Heart right ventricle (tissue), 16 donors: Measurements from ENCODE around the gene LHX6. TPM values are rescaled to one million over a fixed set of nuclear protein-coding genes. Genes with fewer than 3 reads are reported as not detected.

Experiments
- ATAC-seq, 8 donors: fragments of 200-7000 bp; cut with Tn5 transposase; one replicate each; pipeline ENCODE4 v1.9.1; 2020; ENCODE audit warnings: mild to moderate bottlenecking in 8 of 8, moderate library complexity in 8 of 8, moderate number of reproducible peaks in 1 of 8
- DNase-seq, 2 donors: peaks; one replicate each; pipeline ENCODE4 v3.0.0-alpha.2; 2020
- H3K27ac ChIP-seq, 10 donors: fragments of 200-600 bp; sonication (generic) in 2 of 10; one replicate each; pipeline versions ENCODE4 v1.5.0 to v1.8.0; 2020 to 2022; ENCODE audit warnings: mild to moderate bottlenecking in 3 of 10
- H3K27me3 ChIP-seq, 7 donors: fragments of 200-600 bp; one replicate each; pipeline ENCODE4 v1.8.0; 2021 to 2022; ENCODE audit warnings: mild to moderate bottlenecking in 2 of 7
- H3K36me3 ChIP-seq, 9 donors: fragments of 200-600 bp; sonication (generic) in 1 of 9; one replicate each; pipeline versions ENCODE4 v1.5.0 to v1.8.0; 2020 to 2022; ENCODE audit warnings: mild to moderate bottlenecking in 2 of 9
- H3K4me1 ChIP-seq, 9 donors: fragments of 200-600 bp; sonication (generic) in 1 of 9; one replicate each; pipeline versions ENCODE4 v1.5.0 to v1.8.0; 2020 to 2022; ENCODE audit warnings: mild to moderate bottlenecking in 4 of 9
- H3K4me3 ChIP-seq, 10 donors: fragments of 200-600 bp; sonication (generic) in 2 of 10; one replicate each; pipeline versions ENCODE4 v1.5.0 to v1.8.0; 2020 to 2022; ENCODE audit warnings: mild to moderate bottlenecking in 7 of 10, moderate library complexity in 2 of 10
- H3K9me3 ChIP-seq, 11 donors: fragments of 200-600 bp in 10 of 11; sonication (generic) in 2 of 11; one replicate each; pipeline versions ENCODE4 v1.5.0 to v1.8.0; 2013 to 2022; ENCODE audit warnings: mild to moderate bottlenecking in 2 of 11, control low read depth in 1 of 11, moderate library complexity in 1 of 11
- WGBS, 2 donors: extraction: QIAGEN DNeasy Blood & Tissue Kit; methylation state at CpG; one replicate each; pipeline ENCODE4 v1.1.7; 2013; ENCODE audit warnings: inconsistent platforms in 1 of 2; 5-methylcytosine and 5-hydroxymethylcytosine counted together
- intact Hi-C, 10 donors: fragments of 100-400 bp; cut with DNase I; formaldehyde crosslinking; loops; one replicate each; pipeline versions ENCODE4 v1.11.1 to v1.14.2; 2022
- polyA plus RNA-seq, 2 donors: library from polyadenylated mRNA; stranded (reverse); fragments of 200-250 nt; gene quantifications; one replicate each; pipeline ENCODE4 v1.2.3, GENCODE V29; 2013
- total RNA-seq, 10 donors: library from RNA; stranded (reverse); fragmentation: NEBNext Ultra II Directional in 3 of 10; extraction: Animal tissue kit (Norgen Biotek cat#: 25700) in 3 of 10; gene quantifications; one replicate each; pipeline versions ENCODE4 v1.2.1 to v1.2.4, GENCODE V29; 2021 to 2023
- TF ChIP-seq, protein P1 (sequence below), 9 donors: fragments of 200-600 bp; sonication (generic) in 2 of 9; IDR thresholded peaks; one replicate each; pipeline versions ENCODE4 v1.5.0 to v1.8.0; 2021 to 2022; ENCODE audit warnings: antibody characterized with exemption in 9 of 9, mild to moderate bottlenecking in 5 of 9, moderate library complexity in 1 of 9
- donor health status: Arrhythmogenic right ventricular cardiomyopathy.
- donor health status: ischemic (EF 13 %, LVEDD 7.1; RV severe dilation, severe dysfunction).
- donor health status: healthy with polysubstance abuse.
- donor health status: DM: no; HTN: yes; CAD: no.
- donor health status: DM: no; HTN: no; CAD: no.
- donor health status: ischemic (EF 25% LVEDD 6.9; RV normal size, moderate dysfunction).
- donor health status: ischemic (EF 25% LVEDD 5.7; RV mildly dilated, moderate dysfunction).
- donor health status: healthy.
- donor health status: DM: yes; HTN: yes; CAD: no.
- donor health status: Ischemic cardiomyopathy.
- donor health status: ischemic (EF 35%, LVEDD 5.7; RV mildly dilated, moderate dysfunction).
- donor health status: nonischemic (EF 11% LVEDD 7.7; RV severe dilation, severe dysfunction).
- donor health status: DM: yes; HTN: yes; CAD: no.
- donor health status: PGD.
- donor health status: ischemic (EF 29% LVEDD 5.4; RV normal size, mild dysfunction).
- donor health status: nonischemic (EF 23%, LVEDD 6.1; RV moderate dilation, normal function).

The LHX6 gene
- total and polyA plus RNA-seq, 12 donors, result 1.9 to 9.4 (median 5.9) TPM

DNA sequence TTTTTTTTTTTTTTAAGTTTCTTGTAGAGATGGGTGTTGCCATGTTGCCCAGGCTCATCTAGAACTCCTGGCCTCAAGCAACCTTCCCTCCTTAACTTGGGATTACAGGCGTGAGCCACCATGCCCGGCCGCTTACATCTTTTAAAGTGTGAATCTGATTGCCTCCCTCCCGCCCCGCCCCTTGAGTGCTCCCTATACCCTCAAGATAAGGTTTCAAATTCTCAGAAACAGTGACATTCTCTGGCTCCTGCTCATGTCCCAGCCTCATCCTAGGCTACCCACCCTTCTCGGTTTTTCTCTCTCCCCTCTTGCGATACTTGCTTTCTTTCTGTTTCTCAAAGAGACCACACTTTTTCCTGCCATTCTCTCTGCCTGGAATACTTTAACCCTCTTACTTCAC, 56.6 kb downstream of the LHX6 start:
- 76 to 83% methylated on average over 7 of the region's 7 CpGs for WGBS, 2 donors
- intact Hi-C loops, result no loop called here
- no peaks in the 10 kb centered on the region for H3K9me3 ChIP-seq
- peaks cover 0 to 7% (median 0%) of the 10 kb centered on the region in 9 donors for H3K4me1 ChIP-seq
- DNase-seq (no peak), ATAC-seq (no peak)
- H3K27me3 ChIP-seq, result peaks cover 0 to 32% (median 11%) of the 10 kb centered on the region in 7 donors
- TF ChIP-seq, protein P1, sequence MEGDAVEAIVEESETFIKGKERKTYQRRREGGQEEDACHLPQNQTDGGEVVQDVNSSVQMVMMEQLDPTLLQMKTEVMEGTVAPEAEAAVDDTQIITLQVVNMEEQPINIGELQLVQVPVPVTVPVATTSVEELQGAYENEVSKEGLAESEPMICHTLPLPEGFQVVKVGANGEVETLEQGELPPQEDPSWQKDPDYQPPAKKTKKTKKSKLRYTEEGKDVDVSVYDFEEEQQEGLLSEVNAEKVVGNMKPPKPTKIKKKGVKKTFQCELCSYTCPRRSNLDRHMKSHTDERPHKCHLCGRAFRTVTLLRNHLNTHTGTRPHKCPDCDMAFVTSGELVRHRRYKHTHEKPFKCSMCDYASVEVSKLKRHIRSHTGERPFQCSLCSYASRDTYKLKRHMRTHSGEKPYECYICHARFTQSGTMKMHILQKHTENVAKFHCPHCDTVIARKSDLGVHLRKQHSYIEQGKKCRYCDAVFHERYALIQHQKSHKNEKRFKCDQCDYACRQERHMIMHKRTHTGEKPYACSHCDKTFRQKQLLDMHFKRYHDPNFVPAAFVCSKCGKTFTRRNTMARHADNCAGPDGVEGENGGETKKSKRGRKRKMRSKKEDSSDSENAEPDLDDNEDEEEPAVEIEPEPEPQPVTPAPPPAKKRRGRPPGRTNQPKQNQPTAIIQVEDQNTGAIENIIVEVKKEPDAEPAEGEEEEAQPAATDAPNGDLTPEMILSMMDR (IDR thresholded peaks at IDR 0.05), result no peak
- no peak overlapping the region for H3K27ac ChIP-seq
- H3K4me3 ChIP-seq, result no peak overlapping the region
- H3K36me3 ChIP-seq, result no peaks in the 10 kb centered on the region

DNA sequence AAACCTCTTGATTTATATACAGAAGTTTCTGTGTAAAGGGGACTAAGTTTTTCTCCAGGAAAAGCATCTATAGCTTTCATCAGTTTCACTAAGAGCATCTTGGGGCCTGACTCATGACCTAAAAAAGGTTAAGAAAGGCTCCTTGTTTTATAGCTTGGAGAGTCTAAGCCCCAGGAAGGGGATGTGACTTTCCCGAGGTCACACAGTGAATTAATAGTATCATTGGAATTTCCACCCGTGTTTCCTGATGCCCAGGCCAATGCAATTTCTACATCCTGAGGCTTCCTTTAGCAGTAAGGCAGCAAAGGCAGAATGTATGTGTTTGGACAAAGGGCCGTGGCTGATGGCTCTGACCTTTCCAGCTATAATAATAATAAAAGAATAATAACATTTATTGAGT, 60.4 kb downstream of the LHX6 start:
- peaks cover 0 to 7% (median 0%) of the 10 kb centered on the region in 9 donors for H3K4me1 ChIP-seq
- intact Hi-C loops, result no loop called here
- H3K9me3 ChIP-seq, result no peaks in the 10 kb centered on the region
- no peak overlapping the region for H3K4me3 ChIP-seq
- no peaks in the 10 kb centered on the region for H3K36me3 ChIP-seq
- H3K27ac ChIP-seq, result peak overlapping the region in 3 of 10 donors; percentile 1 to 58 (median 18)
- DNase-seq, result no peak
- WGBS, 2 donors, result 52 to 66% methylated on average over 3 of the region's 3 CpGs
- TF ChIP-seq, protein P1 (IDR thresholded peaks at IDR 0.05), result no peak
- peaks cover 0 to 11% (median 3%) of the 10 kb centered on the region in 7 donors for H3K27me3 ChIP-seq
- ATAC-seq, result peak in 3 of 8 donors; percentile 42 to 60 (median 57)

DNA sequence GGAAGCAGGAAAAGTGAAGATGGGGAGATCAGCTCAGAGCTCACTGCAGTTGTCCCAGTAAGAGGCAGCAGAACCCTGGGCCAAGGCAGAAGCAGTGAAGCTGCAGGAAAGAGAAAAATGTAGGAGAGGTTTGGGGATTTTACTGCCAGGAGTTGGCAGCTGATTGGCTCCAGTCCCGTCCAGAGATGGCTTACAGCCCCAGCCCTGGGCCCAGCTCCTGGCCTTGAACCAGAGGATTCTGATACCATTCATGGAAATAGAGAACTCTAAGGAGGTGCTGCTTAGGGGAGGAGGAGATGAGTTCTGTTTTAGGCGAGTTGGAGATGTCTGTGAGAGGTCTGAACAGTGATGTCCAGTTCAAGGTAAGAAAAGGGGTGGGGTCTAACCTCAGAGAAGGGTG, 64.5 kb downstream of the LHX6 start:
- Histone ChIP-seq H3K27me3 (no peaks in the 10 kb centered on the region), H3K4me1 (peaks cover 0 to 12% (median 2%) of the 10 kb centered on the region in 9 donors), H3K4me3 (no peak overlapping the region), H3K27ac (no peak overlapping the region), H3K9me3 (peaks cover 0 to 11% (median 5%) of the 10 kb centered on the region in 11 donors), H3K36me3 (no peaks in the 10 kb centered on the region)
- ATAC-seq (no peak), DNase-seq (no peak)
- 33 to 34% methylated on average over 2 of the region's 2 CpGs for WGBS, 2 donors
- intact Hi-C loops, result no loop called here
- TF ChIP-seq, protein P1 (IDR thresholded peaks at IDR 0.05), result no peak

DNA sequence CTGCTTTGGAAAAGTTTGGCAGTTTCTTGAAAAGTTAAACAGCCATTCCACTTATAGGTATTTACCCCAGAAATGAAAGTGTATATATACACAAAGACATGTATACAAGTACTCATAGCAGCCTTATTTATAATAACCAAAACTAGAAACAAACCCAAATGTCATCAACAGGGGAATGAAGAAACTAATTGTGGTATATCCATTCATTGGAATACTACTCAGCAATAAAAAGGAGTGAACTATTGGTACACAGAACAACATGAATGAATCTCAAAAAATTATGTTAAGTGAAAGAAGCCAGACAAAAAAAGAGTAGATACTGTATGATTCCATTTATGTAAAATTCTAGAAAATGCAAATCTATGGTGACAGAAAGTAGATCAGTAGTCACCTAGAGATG, 66.3 kb downstream of the LHX6 start:
- H3K27me3 ChIP-seq, result no peaks in the 10 kb centered on the region
- TF ChIP-seq, protein P1 (IDR thresholded peaks at IDR 0.05), result no peak
- H3K4me3 ChIP-seq, result no peak overlapping the region
- no peak overlapping the region for H3K27ac ChIP-seq
- peaks cover 0 to 22% (median 21%) of the 10 kb centered on the region in 9 donors for H3K4me1 ChIP-seq
- peaks cover 0 to 3% (median 0%) of the 10 kb centered on the region in 9 donors for H3K36me3 ChIP-seq
- DNase-seq (no peak), ATAC-seq (no peak)
- intact Hi-C loops, result no loop called here
- H3K9me3 ChIP-seq, result peaks cover 0 to 11% (median 5%) of the 10 kb centered on the region in 11 donors
